HG03159 (cell line): Measurements from ENCODE around the gene ZBTB7A.

Source experiments
- ATAC-seq: cut with Tn5 transposase; IDR thresholded peaks from one replicate; pipeline ENCODE4 v1.9.1; 2021; ENCODE audit warnings: mild to moderate bottlenecking, moderate library complexity; ENCODE audit not compliant: unreplicated experiment

Gene ZBTB7A

DNA sequence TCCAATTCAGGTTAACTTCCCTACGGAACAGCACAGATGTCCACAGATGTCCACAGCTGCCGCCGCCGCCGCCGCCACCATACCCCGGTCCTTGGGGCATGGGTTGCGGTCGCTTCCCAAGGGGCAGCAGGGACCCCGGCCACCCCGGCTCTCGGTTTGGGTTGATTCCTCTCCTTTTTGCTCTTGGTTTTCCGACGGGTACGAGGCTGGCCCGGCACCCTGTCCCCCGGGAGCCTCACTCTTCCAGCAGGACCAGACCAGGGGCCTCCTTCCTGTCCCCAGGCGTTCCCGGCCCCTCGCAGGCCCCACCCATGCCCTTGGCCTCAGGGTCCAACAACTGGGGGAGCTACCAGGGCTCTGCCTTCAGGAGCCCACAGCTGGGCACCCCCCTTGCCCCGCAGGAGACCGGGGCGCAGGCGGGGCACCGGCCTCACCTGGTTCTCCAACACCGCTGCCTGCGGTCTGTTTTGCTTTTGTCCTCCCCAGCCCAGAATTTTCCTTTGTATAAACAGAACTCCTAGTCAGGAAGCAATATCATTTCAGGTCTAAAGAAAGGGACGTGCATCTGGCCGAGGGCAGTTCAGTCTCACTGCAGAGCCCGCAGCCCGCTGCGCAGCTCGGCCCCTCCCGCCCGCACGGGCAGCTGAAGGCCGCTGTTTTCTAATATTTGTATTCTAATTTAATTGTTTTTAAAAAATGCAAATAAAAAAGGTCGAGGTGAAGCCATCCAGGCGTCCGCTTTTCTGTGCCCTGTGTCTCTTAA lies 27.9 kb downstream of the ZBTB7A start:
- no peak for ATAC-seq

DNA sequence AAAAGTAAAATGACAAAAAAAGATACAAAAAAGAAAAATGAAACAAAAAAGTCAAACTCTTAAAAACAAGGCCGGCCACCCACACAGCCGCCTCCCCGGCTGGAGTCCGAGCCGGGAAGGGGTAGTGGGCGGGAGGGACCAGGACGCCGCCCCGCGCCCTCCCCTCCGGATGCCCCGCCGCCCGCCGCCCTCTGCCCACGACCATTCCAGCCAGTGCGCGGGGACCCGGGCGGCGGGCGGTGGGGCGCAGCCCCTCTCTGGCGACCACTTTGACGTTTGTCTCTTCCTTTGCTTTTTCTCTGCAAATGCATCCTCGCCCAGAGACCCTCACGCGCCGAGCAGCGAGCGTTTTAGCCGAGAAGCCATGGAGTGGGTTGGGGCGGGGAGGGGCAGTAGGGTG lies 28.6 kb downstream of the ZBTB7A start:
- no peak for ATAC-seq

- no peak for ATAC-seq
These were observed 29.3 kb downstream of the ZBTB7A start for GRCh38 chr19:4037301-4037949.

GRCh38 chr19:4036576-4037300 lies 30.0 kb downstream of the ZBTB7A start:
- ATAC-seq: no peak

- ATAC-seq: no peak
These were observed 31.1 kb downstream of the ZBTB7A start for GRCh38 chr19:4035582-4035981.

GRCh38 chr19:4035018-4035566 lies 31.6 kb downstream of the ZBTB7A start:
- ATAC-seq: no peak

GRCh38 chr19:4034048-4035017 lies 32.4 kb downstream of the ZBTB7A start:
- ATAC-seq: no peak

DNA sequence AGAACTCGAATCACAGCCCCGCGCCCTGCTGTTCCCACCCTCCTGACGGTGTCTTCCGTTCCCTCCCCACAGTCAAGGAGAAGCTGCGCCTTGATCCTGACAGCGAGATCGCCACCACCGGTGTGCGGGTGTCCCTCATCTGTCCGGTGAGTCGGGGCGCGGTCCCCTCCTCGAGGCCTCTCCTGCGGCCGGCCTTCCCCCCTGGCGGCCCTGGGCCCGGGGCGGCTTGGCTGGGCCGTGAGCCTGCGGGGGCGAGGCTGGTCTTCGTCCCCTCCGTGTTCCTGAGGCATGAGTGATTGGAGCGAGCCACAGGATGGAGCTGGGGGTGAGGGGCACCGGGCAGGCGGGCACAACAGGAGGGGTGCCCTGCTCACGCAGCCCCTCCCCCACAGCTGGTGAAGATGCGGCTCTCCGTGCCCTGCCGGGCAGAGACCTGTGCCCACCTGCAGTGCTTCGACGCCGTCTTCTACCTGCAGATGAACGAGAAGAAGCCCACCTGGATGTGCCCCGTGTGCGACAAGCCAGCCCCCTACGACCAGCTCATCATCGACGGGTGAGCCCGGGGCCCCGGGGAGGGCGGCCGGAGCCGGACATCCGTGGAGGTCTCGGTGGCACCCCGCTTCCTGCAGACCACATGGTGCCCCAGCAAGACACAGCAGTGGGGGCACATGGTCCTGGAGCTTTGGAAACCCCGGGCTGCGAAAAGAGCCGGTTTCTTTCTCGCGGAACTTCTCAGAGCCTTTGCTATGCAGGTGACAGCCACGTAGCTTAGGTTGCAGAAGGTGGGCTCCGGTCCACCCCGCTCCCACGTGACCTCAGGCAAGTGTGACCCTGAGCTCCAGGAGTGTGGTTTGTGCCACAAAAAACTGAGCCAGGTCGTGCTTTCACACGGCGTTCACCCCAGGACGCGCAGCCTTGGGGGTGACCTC lies 33.4 kb downstream of the ZBTB7A start:
- no peak for ATAC-seq

GRCh38 chr19:4032436-4032835 lies 34.3 kb downstream of the ZBTB7A start:
- no peak for ATAC-seq

GRCh38 chr19:4031420-4031819 lies 35.3 kb downstream of the ZBTB7A start:
- no peak for ATAC-seq

GRCh38 chr19:4030981-4031380 lies 35.7 kb downstream of the ZBTB7A start:
- ATAC-seq: no peak

- ATAC-seq: no peak
These were observed 36.1 kb downstream of the ZBTB7A start for GRCh38 chr19:4030552-4030951.

DNA sequence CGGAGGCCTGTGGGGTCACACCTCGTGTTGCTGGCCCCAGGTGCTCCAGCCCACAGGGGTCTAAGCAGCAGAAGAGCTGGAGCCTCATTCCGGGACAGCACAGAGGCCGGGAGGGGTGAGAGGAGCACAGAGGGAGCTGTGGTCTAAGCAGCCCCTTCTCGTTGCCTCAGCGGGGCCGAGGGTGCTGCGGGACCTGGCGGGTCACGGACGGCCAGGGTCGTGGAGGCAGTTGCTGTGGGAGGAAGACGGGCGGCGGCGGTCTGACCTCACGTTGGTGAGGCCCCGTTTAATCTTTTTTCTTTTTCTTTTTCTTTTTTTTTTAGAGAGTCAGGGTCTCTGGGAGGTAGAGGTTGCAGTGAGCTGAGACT lies 37.5 kb downstream of the ZBTB7A start:
- no peak for ATAC-seq

GRCh38 chr19:4028334-4029246 lies 38.1 kb downstream of the ZBTB7A start:
- ATAC-seq: no peak

DNA sequence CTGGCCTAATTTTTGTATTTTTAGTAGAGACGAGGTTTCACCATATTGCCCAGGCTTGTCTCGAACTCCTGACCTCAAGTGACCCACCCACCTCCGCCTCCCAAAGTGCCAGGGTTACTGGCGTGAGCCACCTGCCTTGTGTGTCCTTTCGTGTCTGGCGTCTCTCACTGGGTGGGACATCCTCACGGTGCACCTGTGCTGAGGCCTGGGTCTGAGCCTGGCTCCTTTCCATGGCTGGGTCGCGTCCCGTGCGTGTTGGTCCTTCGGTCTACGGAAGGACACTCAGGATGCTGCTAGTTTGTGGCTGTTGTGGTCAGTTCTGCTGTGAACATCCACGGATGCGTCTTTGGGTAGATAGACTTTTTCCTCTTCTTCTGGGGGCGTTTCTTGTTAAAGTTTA lies 39.6 kb downstream of the ZBTB7A start:
- no peak for ATAC-seq

- ATAC-seq: no peak
These were observed 41.4 kb downstream of the ZBTB7A start for GRCh38 chr19:4025317-4025716.

DNA sequence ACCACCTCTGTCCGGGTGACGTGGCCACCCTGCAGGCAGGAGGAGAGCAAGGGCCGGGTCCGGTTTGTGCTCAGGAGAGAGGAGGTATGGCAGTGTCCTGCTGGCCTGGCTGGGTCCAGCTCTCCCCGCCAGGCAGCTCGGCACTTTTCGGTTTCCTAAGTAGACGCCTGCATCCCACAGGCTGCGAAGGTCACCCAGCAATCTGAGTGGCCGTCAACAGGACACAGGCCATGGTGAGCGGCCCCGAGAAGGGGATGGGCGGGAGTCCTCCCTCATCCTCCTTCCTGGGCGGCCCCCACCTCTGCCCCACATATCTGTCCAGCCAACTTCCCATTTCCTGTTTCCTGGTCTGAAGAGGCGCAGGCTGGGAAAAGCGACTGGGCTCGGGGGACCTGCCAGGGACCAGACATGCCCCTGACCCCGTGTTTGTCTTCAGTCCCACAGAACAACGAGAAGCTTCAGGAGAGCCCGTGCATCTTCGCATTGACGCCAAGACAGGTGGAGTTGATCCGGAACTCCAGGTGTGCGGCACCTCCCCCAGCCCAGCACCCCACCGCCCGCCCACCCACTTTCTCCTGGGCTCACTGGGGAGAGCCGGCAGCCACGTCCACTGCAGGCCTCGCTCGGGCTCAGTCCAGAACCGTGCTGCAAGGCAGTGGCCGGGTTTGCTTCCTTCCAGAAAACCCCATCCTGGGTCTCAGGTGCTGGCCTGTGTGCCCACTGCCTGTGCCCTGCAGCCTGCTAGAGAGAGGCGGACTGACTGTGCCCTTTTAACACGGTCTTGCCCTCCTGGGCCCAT lies 42.9 kb downstream of the ZBTB7A start:
- ATAC-seq: no peak

DNA sequence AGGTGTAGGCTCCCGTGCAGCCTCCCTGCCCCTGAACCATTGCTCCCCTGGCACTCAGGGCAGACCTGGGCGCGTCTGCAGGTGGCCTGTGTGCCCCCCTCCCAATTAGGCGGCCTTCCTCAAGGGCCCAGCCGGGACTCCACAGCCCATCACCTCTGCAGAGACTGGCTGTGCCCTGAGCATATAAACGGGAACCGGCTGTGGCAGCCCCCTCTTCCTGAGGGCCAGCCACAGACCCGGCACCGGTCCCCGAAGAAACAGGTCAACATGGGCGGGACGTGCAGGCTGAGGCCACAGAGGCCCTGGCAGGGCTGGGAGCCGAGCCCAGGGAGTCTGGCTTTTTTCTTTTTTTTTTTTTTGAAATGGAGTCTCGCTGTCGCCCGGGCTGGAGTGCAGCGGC lies 47.1 kb downstream of the ZBTB7A start:
- ATAC-seq: no peak
